Astrocyte (in vitro differentiated cells and primary cell): ENCODE results near the gene UGGT2.

Experiments used
- EZH2 ChIP-seq: IDR thresholded peaks from 2 replicates; pipeline ENCODE4 v1.6.1; 2012; ENCODE audit warnings: mild to moderate bottlenecking, low read length, inconsistent platforms; ENCODE audit not compliant: insufficient read depth
- TF ChIP-seq, protein P1 (sequence below): IDR thresholded peaks from 2 replicates; pipeline ENCODE4 v1.5.1; 2011; ENCODE audit warnings: low read depth, mild to moderate bottlenecking, inconsistent platforms, low read length, moderate library complexity; ENCODE audit not compliant: insufficient read depth

DNA sequence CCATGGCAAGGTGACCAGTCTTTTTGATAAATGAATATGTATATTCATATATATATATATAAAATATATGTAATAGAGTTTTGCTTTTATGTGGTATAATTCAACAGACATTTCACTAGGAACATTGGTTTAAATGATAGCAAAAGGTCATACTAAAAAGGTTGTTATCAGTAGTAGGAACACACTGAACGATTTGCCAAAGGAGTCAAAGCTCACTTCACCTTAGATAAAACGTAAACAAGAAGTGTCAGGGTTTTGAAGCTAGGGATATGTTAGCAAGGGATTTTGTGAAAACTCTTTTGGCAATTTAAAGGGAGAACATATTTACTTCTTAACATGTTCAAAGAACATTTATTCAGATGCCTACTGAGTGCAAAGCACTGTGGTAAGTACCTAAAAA, 28.7 kb upstream of the UGGT2 start:
- TF ChIP-seq, protein P1, sequence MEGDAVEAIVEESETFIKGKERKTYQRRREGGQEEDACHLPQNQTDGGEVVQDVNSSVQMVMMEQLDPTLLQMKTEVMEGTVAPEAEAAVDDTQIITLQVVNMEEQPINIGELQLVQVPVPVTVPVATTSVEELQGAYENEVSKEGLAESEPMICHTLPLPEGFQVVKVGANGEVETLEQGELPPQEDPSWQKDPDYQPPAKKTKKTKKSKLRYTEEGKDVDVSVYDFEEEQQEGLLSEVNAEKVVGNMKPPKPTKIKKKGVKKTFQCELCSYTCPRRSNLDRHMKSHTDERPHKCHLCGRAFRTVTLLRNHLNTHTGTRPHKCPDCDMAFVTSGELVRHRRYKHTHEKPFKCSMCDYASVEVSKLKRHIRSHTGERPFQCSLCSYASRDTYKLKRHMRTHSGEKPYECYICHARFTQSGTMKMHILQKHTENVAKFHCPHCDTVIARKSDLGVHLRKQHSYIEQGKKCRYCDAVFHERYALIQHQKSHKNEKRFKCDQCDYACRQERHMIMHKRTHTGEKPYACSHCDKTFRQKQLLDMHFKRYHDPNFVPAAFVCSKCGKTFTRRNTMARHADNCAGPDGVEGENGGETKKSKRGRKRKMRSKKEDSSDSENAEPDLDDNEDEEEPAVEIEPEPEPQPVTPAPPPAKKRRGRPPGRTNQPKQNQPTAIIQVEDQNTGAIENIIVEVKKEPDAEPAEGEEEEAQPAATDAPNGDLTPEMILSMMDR, result no peak
- no peak for TF ChIP-seq EZH2
